Measurements from ENCODE around the gene BCR. TPM values are rescaled to one million over a fixed set of nuclear protein-coding genes. Genes with fewer than 3 reads are reported as not detected.

BCR gene
- total and polyA plus RNA-seq, 2 donors (not counting 1 experiment from before 2014, with no cell fraction given), result 30.2 to 46.4 TPM

DNA sequence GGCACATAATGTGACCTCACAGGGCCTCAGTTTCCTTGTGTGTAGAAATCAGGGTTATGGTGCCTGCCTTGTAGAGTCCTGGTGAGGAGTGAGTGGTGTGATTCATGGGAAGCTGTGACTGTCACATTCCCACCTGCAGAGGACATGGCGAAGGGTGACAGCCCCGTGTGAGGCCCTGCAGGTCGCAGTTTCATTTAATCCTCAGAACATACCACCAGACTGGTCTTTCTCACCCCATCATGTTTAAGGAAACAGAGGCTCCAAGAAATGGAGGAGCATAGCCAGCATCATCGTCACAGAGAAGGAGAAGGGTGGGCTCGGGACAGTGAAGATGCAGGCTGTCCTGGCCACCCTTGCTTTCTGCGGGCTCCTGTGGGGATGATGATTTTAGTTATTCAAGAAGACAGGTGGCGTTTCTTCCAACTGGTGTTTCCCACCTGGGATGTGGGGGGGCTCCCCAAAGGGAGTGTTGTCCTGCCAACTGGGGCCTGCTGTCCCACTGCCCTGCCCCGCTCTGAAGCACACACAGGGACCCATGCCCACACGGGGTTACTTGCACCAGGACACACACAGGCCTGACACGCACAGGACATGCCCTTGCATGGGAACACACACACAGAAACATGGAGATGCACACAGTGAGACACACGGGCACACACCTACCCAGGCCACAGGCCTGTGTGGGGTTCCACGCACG is 100.2 kb downstream of the BCR start:
- no peak overlapping the region for H3K4me3 Mint-ChIP-seq
- H3K27ac ChIP-seq (ENCODE audit: low read length in 2 of 2), result no peak overlapping the region
- intact Hi-C loops (cut with micrococcal nuclease), result loop anchor here (5.0 kb wide), 1 partner anchor 38 kb away; no protein-coding TSS in a partner anchor
- no peak overlapping the region for H3K4me2 ChIP-seq (replicated peaks; ENCODE audit: low read depth, low read length, poor library complexity, severe bottlenecking)
- 88% methylated on average over 10 of the region's 13 CpGs for WGBS (ENCODE audit: insufficient coverage)
- H3K27me3 ChIP-seq (replicated peaks in 1 of 4; ENCODE audit: control extremely low read depth in 1 of 4, control insufficient read depth in 3 of 4, insufficient read depth in 4 of 4, low read length in 3 of 4), result no peaks in the 10 kb centered on the region
- ATAC-seq (ENCODE audit: low read depth) (no peak), DNase-seq (no peak)
- H2AFZ ChIP-seq (ENCODE audit: insufficient read depth, low read depth, low read length, poor library complexity, severe bottlenecking), result no peak overlapping the region
- no peaks in the 10 kb centered on the region for H3K9me3 Mint-ChIP-seq (ENCODE audit: insufficient read depth)
- TF ChIP-seq EZH2 (IDR thresholded peaks at IDR 0.05; ENCODE audit: borderline replicate concordance, insufficient read depth, low read depth, low read length, poor library complexity, severe bottlenecking), result no peak
- TF ChIP-seq, protein P1, sequence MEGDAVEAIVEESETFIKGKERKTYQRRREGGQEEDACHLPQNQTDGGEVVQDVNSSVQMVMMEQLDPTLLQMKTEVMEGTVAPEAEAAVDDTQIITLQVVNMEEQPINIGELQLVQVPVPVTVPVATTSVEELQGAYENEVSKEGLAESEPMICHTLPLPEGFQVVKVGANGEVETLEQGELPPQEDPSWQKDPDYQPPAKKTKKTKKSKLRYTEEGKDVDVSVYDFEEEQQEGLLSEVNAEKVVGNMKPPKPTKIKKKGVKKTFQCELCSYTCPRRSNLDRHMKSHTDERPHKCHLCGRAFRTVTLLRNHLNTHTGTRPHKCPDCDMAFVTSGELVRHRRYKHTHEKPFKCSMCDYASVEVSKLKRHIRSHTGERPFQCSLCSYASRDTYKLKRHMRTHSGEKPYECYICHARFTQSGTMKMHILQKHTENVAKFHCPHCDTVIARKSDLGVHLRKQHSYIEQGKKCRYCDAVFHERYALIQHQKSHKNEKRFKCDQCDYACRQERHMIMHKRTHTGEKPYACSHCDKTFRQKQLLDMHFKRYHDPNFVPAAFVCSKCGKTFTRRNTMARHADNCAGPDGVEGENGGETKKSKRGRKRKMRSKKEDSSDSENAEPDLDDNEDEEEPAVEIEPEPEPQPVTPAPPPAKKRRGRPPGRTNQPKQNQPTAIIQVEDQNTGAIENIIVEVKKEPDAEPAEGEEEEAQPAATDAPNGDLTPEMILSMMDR (IDR thresholded peaks at IDR 0.05), result no peak
- H3K27me3 Mint-ChIP-seq, result no peaks in the 10 kb centered on the region
- POLR2A ChIA-PET, result no interaction called here
- peaks cover 5% of the 10 kb centered on the region for H3K79me2 ChIP-seq (ENCODE audit: control insufficient read depth, insufficient read depth, low read length)
- H3K4me1 Mint-ChIP-seq, result peaks cover 29% of the 10 kb centered on the region
- CTCF ChIA-PET, result interaction anchor here (1.8 to 12.9 kb wide), 3 partner anchors 104 to 321 kb away, joined by 9 to 494 read pairs (median 48); partner anchors contain the start of gene BCR
- peaks cover 0 to 39% of the 10 kb centered on the region in 2 experiments for H3K36me3 ChIP-seq (replicated peaks in 1 of 2; ENCODE audit: control extremely low read depth in 1 of 2, control insufficient read depth in 1 of 2, extremely low read depth in 1 of 2, insufficient read depth in 2 of 2, low read length in 1 of 2)
- H4K20me1 ChIP-seq (ENCODE audit: control insufficient read depth, insufficient read depth, low read length, poor library complexity, severe bottlenecking), result peaks cover 16% of the 10 kb centered on the region
- no peaks in the 10 kb centered on the region for H3K9me3 ChIP-seq (ENCODE audit: control extremely low read depth in 1 of 3, control insufficient read depth in 2 of 3, insufficient read depth in 1 of 3, low read length in 2 of 3)
- H3K9ac ChIP-seq (ENCODE audit: low read length), result no peak overlapping the region
- no peak overlapping the region for H3K27ac Mint-ChIP-seq
- no peak overlapping the region for H3K4me3 ChIP-seq (ENCODE audit: control extremely low read depth in 1 of 5, extremely low read depth in 1 of 5, insufficient read depth in 1 of 5, low read depth in 2 of 5, low read length in 4 of 5)
- peaks cover 17 to 33% of the 10 kb centered on the region in 2 donors for H3K4me1 ChIP-seq (ENCODE audit: control insufficient read depth in 2 of 2, insufficient read depth in 2 of 2, low read length in 2 of 2)

DNA sequence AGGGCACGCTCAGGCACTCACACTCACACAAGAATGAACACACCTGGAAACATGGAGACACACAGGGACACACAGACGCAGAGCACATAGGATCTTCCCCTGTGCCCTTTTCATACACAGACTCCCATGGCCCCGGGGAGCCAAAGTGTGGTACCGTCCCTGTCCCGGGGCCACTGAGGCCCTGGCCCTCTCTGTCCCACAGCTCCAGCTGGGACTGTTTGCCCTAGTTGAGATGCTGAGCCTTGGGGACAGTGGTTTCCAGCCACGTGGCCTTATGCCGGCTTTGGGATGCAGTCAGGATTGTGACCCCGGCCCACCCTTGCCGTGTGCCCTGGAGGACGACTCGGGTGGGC is 100.7 kb downstream of the BCR start:
- Mint-ChIP-seq H3K4me3 (no peak overlapping the region), H3K9me3 (ENCODE audit: insufficient read depth) (no peaks in the 10 kb centered on the region), H3K27me3 (no peaks in the 10 kb centered on the region), H3K4me1 (peaks cover 26% of the 10 kb centered on the region), H3K27ac (no peak overlapping the region)
- 91% methylated on average over 11 of the region's 11 CpGs for WGBS (ENCODE audit: insufficient coverage)
- intact Hi-C loops (cut with micrococcal nuclease), result loop anchor here (5.0 kb wide), 1 partner anchor 39 kb away; no protein-coding TSS in a partner anchor
- H3K27ac ChIP-seq (ENCODE audit: low read length in 2 of 2), result no peak overlapping the region
- no peak overlapping the region for H3K9ac ChIP-seq (ENCODE audit: low read length)
- ATAC-seq (ENCODE audit: low read depth) (no peak), DNase-seq (no peak)
- ChIA-PET POLR2A (no interaction called here), CTCF (interaction anchor here (0.9 to 12.9 kb wide), 5 partner anchors 9 to 683 kb away, joined by 3 to 494 read pairs (median 9); partner anchors contain the start of gene BCR)
- H3K4me2 ChIP-seq (replicated peaks; ENCODE audit: low read depth, low read length, poor library complexity, severe bottlenecking), result no peak overlapping the region
- H3K36me3 ChIP-seq (replicated peaks in 1 of 2; ENCODE audit: control extremely low read depth in 1 of 2, control insufficient read depth in 1 of 2, extremely low read depth in 1 of 2, insufficient read depth in 2 of 2, low read length in 1 of 2), result peaks cover 0 to 40% of the 10 kb centered on the region in 2 experiments
- H2AFZ ChIP-seq (ENCODE audit: insufficient read depth, low read depth, low read length, poor library complexity, severe bottlenecking), result no peak overlapping the region
- H3K4me3 ChIP-seq (ENCODE audit: control extremely low read depth in 1 of 5, extremely low read depth in 1 of 5, insufficient read depth in 1 of 5, low read depth in 2 of 5, low read length in 4 of 5), result no peak overlapping the region
- H3K4me1 ChIP-seq (ENCODE audit: control insufficient read depth in 2 of 2, insufficient read depth in 2 of 2, low read length in 2 of 2), result peaks cover 17 to 27% of the 10 kb centered on the region in 2 donors
- H3K27me3 ChIP-seq (replicated peaks in 1 of 4; ENCODE audit: control extremely low read depth in 1 of 4, control insufficient read depth in 3 of 4, insufficient read depth in 4 of 4, low read length in 3 of 4), result no peaks in the 10 kb centered on the region
- peaks cover 16% of the 10 kb centered on the region for H4K20me1 ChIP-seq (ENCODE audit: control insufficient read depth, insufficient read depth, low read length, poor library complexity, severe bottlenecking)
- H3K79me2 ChIP-seq (ENCODE audit: control insufficient read depth, insufficient read depth, low read length), result no peaks in the 10 kb centered on the region
- H3K9me3 ChIP-seq (ENCODE audit: control extremely low read depth in 1 of 3, control insufficient read depth in 2 of 3, insufficient read depth in 1 of 3, low read length in 2 of 3), result no peaks in the 10 kb centered on the region
- TF ChIP-seq, protein P1 (IDR thresholded peaks at IDR 0.05), result no peak
- no peak for TF ChIP-seq EZH2 (IDR thresholded peaks at IDR 0.05; ENCODE audit: borderline replicate concordance, insufficient read depth, low read depth, low read length, poor library complexity, severe bottlenecking)

Data from B cell (primary cell).